Natural killer cell (primary cell): ENCODE data around the gene ID3. TPM values are rescaled to one million over a fixed set of nuclear protein-coding genes. Genes with fewer than 3 reads are reported as not detected.

Source experiments
- ATAC-seq, 3 donors: fragments of 150-1000 bp in 2 of 3; fragments of 200-7000 bp in 1 of 3; cut with Tn5 transposase; 1 replicate in 1 of 3; 2 replicates in 2 of 3; pipeline ENCODE4 v1.10.0; 2021; ENCODE audit warnings: mild to moderate bottlenecking in 2 of 3, moderate library complexity in 2 of 3
- DNase-seq, 2 donors: peaks; one replicate each; pipeline versions ENCODE4 v3.0.0 to v3.0.0-alpha.2; 2013 to 2021; ENCODE audit warnings: mixed read lengths in 1 of 2
- H3K27ac ChIP-seq: one replicate; pipeline ENCODE4 v1.5.1; 2013; ENCODE audit warnings: mild to moderate bottlenecking, low read length
- H3K27me3 ChIP-seq: one replicate; pipeline ENCODE4 v1.6.1; 2013; ENCODE audit warnings: low read length; ENCODE audit not compliant: control insufficient read depth, insufficient read depth
- H3K36me3 ChIP-seq: one replicate; pipeline ENCODE4 v1.6.1; 2013; ENCODE audit warnings: low read length; ENCODE audit not compliant: control insufficient read depth, insufficient read depth
- H3K4me1 ChIP-seq: one replicate; pipeline ENCODE4 v1.6.1; 2013; ENCODE audit warnings: low read length; ENCODE audit not compliant: control insufficient read depth, insufficient read depth
- H3K4me3 ChIP-seq: one replicate; pipeline ENCODE4 v1.5.1; 2013; ENCODE audit warnings: low read length
- H3K9me3 ChIP-seq: one replicate; pipeline ENCODE4 v1.6.1; 2013; ENCODE audit warnings: low read length; ENCODE audit not compliant: control insufficient read depth, insufficient read depth
- H3K27ac Mint-ChIP-seq, 2 donors: one replicate each; pipeline ENCODE4 v1.8.0; 2022; ENCODE audit warnings: mild to moderate bottlenecking in 2 of 2, mixed read lengths in 2 of 2, moderate library complexity in 1 of 2
- H3K27me3 Mint-ChIP-seq, 2 donors: one replicate each; pipeline ENCODE4 v1.8.0; 2022; ENCODE audit warnings: low read depth in 2 of 2, mixed read lengths in 2 of 2
- H3K36me3 Mint-ChIP-seq: one replicate; pipeline ENCODE4 v1.8.0; 2022; ENCODE audit warnings: mixed read lengths
- H3K4me1 Mint-ChIP-seq, 2 donors: one replicate each; pipeline ENCODE4 v1.8.0; 2022; ENCODE audit warnings: mixed read lengths in 2 of 2
- H3K4me3 Mint-ChIP-seq: one replicate; pipeline ENCODE4 v1.8.0; 2022; ENCODE audit warnings: mild to moderate bottlenecking, moderate library complexity, mixed read lengths
- H3K9me3 Mint-ChIP-seq, 2 donors: one replicate each; pipeline ENCODE4 v1.8.0; 2022; ENCODE audit warnings: mixed read lengths in 2 of 2
- WGBS: methylation state at CpG from one replicate; pipeline ENCODE4 v1.1.7; 2013; ENCODE audit warnings: missing lambda C conversion rate; ENCODE audit not compliant: insufficient coverage; 5-methylcytosine and 5-hydroxymethylcytosine counted together
- intact Hi-C: fragments of 100-400 bp; cut with micrococcal nuclease; formaldehyde crosslinking; loops from one replicate; pipeline ENCODE4 v1.14.2; 2022
- total RNA-seq, 4 donors: library from RNA; stranded (reverse); fragments of 120-200 nt in 1 of 4; gene quantifications; one replicate each; pipeline versions ENCODE4 v1.2.3 to v1.2.4, GENCODE V29; 2013 to 2022
- TF ChIP-seq, protein P1 (sequence below): fragments of 200-600 bp; IDR thresholded peaks from one replicate; pipeline ENCODE4 v1.8.0; 2022; ENCODE audit warnings: antibody characterized with exemption

ID3 gene
- total RNA-seq, 3 donors from 2014 or later (not counting 1 experiment from before 2014, with no cell fraction given): 0.29 to 6.5 (median 2.4) TPM

- 38% methylated on average over 2 of the region's 2 CpGs for WGBS
- Histone ChIP-seq H3K27ac (no peak overlapping the region), H3K4me3 (no peak overlapping the region), H3K4me1 (peaks cover 10% of the 10 kb centered on the region), H3K9me3 (no peaks in the 10 kb centered on the region), H3K27me3 (peaks cover 5% of the 10 kb centered on the region), H3K36me3 (no peaks in the 10 kb centered on the region)
- Mint-ChIP-seq H3K4me1 (no peaks in the 10 kb centered on the region), H3K9me3 (no peaks in the 10 kb centered on the region), H3K36me3 (no peaks in the 10 kb centered on the region), H3K4me3 (no peak overlapping the region), H3K27ac (no peak overlapping the region), H3K27me3 (peaks cover 18 to 23% of the 10 kb centered on the region in 2 donors)
- ATAC-seq (no peak), DNase-seq (no peak)
- TF ChIP-seq, protein P1, sequence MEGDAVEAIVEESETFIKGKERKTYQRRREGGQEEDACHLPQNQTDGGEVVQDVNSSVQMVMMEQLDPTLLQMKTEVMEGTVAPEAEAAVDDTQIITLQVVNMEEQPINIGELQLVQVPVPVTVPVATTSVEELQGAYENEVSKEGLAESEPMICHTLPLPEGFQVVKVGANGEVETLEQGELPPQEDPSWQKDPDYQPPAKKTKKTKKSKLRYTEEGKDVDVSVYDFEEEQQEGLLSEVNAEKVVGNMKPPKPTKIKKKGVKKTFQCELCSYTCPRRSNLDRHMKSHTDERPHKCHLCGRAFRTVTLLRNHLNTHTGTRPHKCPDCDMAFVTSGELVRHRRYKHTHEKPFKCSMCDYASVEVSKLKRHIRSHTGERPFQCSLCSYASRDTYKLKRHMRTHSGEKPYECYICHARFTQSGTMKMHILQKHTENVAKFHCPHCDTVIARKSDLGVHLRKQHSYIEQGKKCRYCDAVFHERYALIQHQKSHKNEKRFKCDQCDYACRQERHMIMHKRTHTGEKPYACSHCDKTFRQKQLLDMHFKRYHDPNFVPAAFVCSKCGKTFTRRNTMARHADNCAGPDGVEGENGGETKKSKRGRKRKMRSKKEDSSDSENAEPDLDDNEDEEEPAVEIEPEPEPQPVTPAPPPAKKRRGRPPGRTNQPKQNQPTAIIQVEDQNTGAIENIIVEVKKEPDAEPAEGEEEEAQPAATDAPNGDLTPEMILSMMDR: no peak
- intact Hi-C loops: no loop called here
These were observed 15.0 kb upstream of the ID3 start for GRCh38 chr1:23574265-23574754.

DNA sequence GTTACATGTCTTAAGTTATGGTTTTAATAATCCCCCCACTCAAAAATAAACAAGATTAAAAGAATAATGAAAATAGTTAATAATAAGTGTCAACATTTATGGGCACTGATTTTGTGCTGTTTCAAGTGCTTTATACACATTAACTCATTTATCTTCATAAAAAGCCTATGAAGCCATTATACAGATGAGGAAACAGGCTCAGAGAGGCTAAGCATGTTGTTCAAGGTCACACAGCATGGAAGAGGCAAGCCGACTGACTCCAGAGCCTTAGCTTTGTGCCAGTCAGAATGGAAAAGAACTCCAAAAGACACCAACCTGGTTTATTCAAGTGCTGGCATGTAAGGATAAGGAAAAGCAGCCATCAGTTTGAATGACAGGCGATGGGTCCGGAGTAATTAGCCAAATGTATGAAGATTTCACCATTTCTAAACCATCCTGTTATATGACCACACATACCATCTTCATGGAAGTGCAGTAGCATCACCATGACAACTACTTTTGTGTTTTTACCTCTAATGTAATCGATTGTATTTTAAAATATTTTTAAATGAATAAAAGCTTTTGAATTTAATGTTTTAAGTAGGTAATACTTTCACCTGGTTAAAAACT lies 14.4 kb upstream of the ID3 start:
- Mint-ChIP-seq H3K9me3 (no peaks in the 10 kb centered on the region), H3K4me3 (no peak overlapping the region), H3K27ac (no peak overlapping the region), H3K4me1 (peaks cover 1 to 2% of the 10 kb centered on the region in 2 donors), H3K36me3 (no peaks in the 10 kb centered on the region), H3K27me3 (peaks cover 24 to 28% of the 10 kb centered on the region in 2 donors)
- DNase-seq: no peak
- no peak for ATAC-seq
- Histone ChIP-seq H3K4me1 (peaks cover 10% of the 10 kb centered on the region), H3K27ac (no peak overlapping the region), H3K36me3 (no peaks in the 10 kb centered on the region), H3K9me3 (no peaks in the 10 kb centered on the region), H3K4me3 (no peak overlapping the region), H3K27me3 (peaks cover 8% of the 10 kb centered on the region)
- WGBS: 89% methylated on average over 3 of the region's 4 CpGs
- intact Hi-C loops: no loop called here
- TF ChIP-seq, protein P1: no peak

DNA sequence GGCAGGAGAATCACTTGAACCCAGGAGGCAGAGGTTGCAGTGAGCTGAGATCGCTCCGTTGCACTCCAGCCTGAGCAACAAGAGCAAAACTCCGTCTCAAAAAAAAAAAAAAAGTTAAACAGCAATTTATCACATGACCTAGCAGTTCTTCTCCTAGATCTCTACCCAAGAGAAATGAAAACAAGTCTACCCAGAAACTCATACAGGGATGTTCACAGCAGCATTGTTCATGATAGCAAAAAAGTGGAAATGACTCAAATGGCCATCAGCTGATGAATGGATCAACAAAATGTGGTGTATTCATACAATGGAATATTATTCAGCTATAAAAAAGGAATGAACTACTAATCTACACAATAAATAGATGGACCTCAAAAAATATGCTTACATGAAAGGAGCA lies 12.2 kb upstream of the ID3 start:
- peaks cover 16% of the 10 kb centered on the region for H3K27me3 ChIP-seq
- TF ChIP-seq, protein P1: no peak
- H3K9me3 Mint-ChIP-seq: no peaks in the 10 kb centered on the region
- DNase-seq (no peak), ATAC-seq (no peak)
- peaks cover 6% of the 10 kb centered on the region in 2 donors for H3K4me1 Mint-ChIP-seq
- H3K9me3 ChIP-seq: no peaks in the 10 kb centered on the region
- intact Hi-C loops: no loop called here
- H3K36me3 ChIP-seq: no peaks in the 10 kb centered on the region
- peaks cover 12% of the 10 kb centered on the region for H3K4me1 ChIP-seq
- no peak overlapping the region for H3K27ac Mint-ChIP-seq
- peaks cover 36 to 39% of the 10 kb centered on the region in 2 donors for H3K27me3 Mint-ChIP-seq
- no peak overlapping the region for H3K27ac ChIP-seq
- no peak overlapping the region for H3K4me3 Mint-ChIP-seq
- H3K36me3 Mint-ChIP-seq: no peaks in the 10 kb centered on the region
- H3K4me3 ChIP-seq: no peak overlapping the region
- WGBS: 94% methylated on average over 2 of the region's 3 CpGs
